Measurements from ENCODE around the gene YBX3. TPM values are rescaled to one million over a fixed set of nuclear protein-coding genes. Genes with fewer than 3 reads are reported as not detected.

Gene YBX3
- total and polyA plus RNA-seq, 2 of the 4 experiments (the other 2 are of a cell fraction) = 33.7 to 132 TPM

GRCh38 chr12:10661338-10661737 lies 61.8 kb downstream of the YBX3 start:
- no CpG with 5 or more reads among the region's 3 CpGs for WGBS, 2 experiments (ENCODE audit: extremely low coverage in 2 of 2, insufficient read length in 1 of 2)
- POLR2A ChIA-PET (ENCODE audit: unreplicated experiment) = no interaction called here
- Histone ChIP-seq H3K4me3 (ENCODE audit: insufficient read depth, low read depth, low read length) (no peak overlapping the region), H3K23ac (ENCODE audit: low read depth, low read length) (no peak overlapping the region), H4K20me1 (ENCODE audit: insufficient read depth, low read length) (no peaks in the 10 kb centered on the region), H2AK5ac (ENCODE audit: low read depth, low read length) (no peak overlapping the region), H2AFZ (replicated peaks; ENCODE audit: low read length, poor library complexity) (no peak overlapping the region), H3K27me3 (ENCODE audit: control insufficient read depth, insufficient read depth, low read length) (peaks cover 4% of the 10 kb centered on the region), H4K8ac (ENCODE audit: low read depth in 2 of 2, low read length in 2 of 2) (no peak overlapping the region), H3K14ac (replicated peaks; ENCODE audit: low read depth, low read length) (no peak overlapping the region), H3K4ac (ENCODE audit: low read depth, low read length) (no peak overlapping the region), H2BK15ac (ENCODE audit: low read depth, low read length) (no peak overlapping the region), H4K91ac (ENCODE audit: insufficient read depth, low read depth, low read length) (no peak overlapping the region), H3K4me2 (ENCODE audit: low read depth, low read length) (no peak overlapping the region), H3K27ac (ENCODE audit: insufficient read depth, low read length) (no peak overlapping the region), H2BK20ac (ENCODE audit: low read depth, low read length) (no peak overlapping the region), H4K5ac (ENCODE audit: low read depth, low read length) (no peak overlapping the region), H2AK9ac (replicated peaks; ENCODE audit: low read depth, low read length, poor library complexity) (no peak overlapping the region), H3K36me3 (ENCODE audit: control insufficient read depth, insufficient read depth, low read length) (no peaks in the 10 kb centered on the region), H3K56ac (ENCODE audit: extremely low read depth, insufficient read depth, low read length) (no peak overlapping the region), H3K79me1 (ENCODE audit: low read depth in 1 of 2, low read length in 2 of 2) (no peaks in the 10 kb centered on the region), H3K9me3 (ENCODE audit: control insufficient read depth, insufficient read depth, low read length) (peaks cover 3% of the 10 kb centered on the region), H3K9ac (ENCODE audit: low read depth, low read length) (no peak overlapping the region), H3K4me1 (ENCODE audit: control insufficient read depth, insufficient read depth, low read length) (no peaks in the 10 kb centered on the region), H3K18ac (ENCODE audit: low read depth, low read length) (no peak overlapping the region), H2BK120ac (ENCODE audit: low read depth, low read length) (no peak overlapping the region), H3K9me1 (ENCODE audit: insufficient read depth, low read length) (no peaks in the 10 kb centered on the region), H2BK5ac (ENCODE audit: low read depth, low read length, poor library complexity, severe bottlenecking) (no peak overlapping the region)
- in situ Hi-C loops (cut with MboI; ENCODE audit: low sequenced_read_pairs) = no loop called here
- intact Hi-C loops (cut with micrococcal nuclease) = no loop called here
- CTCF ChIA-PET = no interaction called here
- ATAC-seq (ENCODE audit: low read depth) (peak; percentile 66), DNase-seq (peak; percentile 47)
- dilution Hi-C loops (cut with HindIII; ENCODE audit: low sequenced_read_pairs, unreplicated experiment) = no loop called here
- TF ChIP-seq SMC3 (IDR thresholded peaks at IDR 0.05; ENCODE audit: low read depth, low read length) = no peak
- no peak for TF ChIP-seq MAZ (IDR thresholded peaks at IDR 0.05; ENCODE audit: borderline replicate concordance, low read depth, low read length)
- BruUV-seq (replicated peaks) = no TSS peak

Data from IMR-90 (cell line).